HFF-Myc (cell line): ENCODE measurements around the gene BBS1.

Source experiments
- DNase-seq: peaks from one replicate; pipeline ENCODE4 v3.0.0-alpha.2; 2011; ENCODE audit warnings: low read depth; ENCODE audit errors: extremely low read depth
- H3K4me3 ChIP-seq: replicated peaks from 2 replicates; pipeline ENCODE4 v1.5.1; 2011; ENCODE audit warnings: low read depth, mild to moderate bottlenecking, control low read depth, low read length
- CTCF ChIP-seq: IDR thresholded peaks from 2 replicates; pipeline ENCODE4 v1.5.1; 2012; ENCODE audit warnings: mild to moderate bottlenecking, low read depth, low read length, control low read depth; ENCODE audit errors: missing control alignments

Gene BBS1

DNA sequence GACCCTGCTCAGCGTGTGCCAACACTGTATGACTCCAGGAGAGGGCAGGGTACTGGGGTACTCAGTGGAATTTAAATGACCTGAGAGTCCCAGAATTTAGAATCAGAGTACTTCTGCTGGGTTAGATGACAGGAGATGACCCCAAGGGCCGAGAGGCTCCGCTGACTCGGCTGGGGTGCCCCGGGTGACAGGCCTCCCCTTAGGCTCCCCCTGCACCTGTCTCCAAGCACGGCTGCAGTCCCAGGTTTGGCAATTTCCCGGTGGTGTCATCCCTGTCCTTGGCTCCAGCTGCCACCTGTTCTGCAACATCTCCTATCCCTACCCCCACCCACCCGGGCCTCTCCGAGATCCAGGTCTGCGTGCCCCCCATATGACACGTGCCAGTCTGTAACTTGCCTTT is 37.6 kb downstream of the BBS1 start:
- no peak for TF ChIP-seq CTCF
- DNase-seq: no peak
- H3K4me3 ChIP-seq: no peak overlapping the region

GRCh38 chr11:66548774-66549630 is 38.6 kb downstream of the BBS1 start:
- no peak for TF ChIP-seq CTCF
- DNase-seq: no peak

DNA sequence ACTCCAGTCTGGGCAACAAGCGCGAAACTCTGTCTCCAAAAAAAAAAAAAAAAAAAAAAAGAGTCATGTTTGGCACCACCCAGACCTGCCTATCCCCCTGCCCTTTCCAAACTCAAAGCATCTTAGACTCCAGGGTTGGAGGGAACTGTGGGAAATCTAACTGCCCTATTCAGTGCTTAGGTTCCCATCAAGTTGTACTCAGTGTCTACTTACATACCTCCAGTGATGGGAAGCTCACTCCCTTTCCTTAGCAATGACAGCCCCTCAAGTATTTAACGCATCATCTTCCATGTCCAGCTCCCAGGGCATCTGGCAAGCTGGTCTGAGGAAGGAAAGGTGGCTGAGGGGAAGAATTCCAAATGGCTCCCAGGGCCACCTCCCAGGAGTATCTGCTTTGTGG is 39.3 kb downstream of the BBS1 start:
- TF ChIP-seq CTCF: no peak
- DNase-seq: no peak
- H3K4me3 ChIP-seq: no peak overlapping the region

More at GRCh38 chr11:66548774-66549630, 38.6 kb downstream of the BBS1 start:
- no peak overlapping the region for H3K4me3 ChIP-seq

DNA sequence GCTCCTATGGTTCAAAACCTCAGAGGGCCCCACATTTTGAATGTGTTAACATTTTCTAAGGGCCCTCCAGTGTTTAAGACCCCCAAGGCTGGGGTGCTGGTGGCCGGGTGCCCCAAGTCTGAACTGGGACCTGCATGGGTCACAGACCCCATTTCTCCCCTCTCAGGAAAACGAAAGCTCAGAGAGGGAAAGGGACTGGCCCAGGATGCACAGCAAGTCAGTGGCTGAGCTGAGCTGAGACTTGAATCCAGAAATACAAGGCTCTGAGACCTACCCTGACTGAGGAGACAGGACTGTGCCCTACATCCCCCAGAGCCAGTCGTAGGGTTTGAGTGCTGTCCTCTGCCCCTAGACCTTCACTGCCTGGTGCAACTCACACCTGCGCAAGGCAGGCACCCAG is 40.5 kb downstream of the BBS1 start:
- no peak overlapping the region for H3K4me3 ChIP-seq
- TF ChIP-seq CTCF: no peak
- no peak for DNase-seq

DNA sequence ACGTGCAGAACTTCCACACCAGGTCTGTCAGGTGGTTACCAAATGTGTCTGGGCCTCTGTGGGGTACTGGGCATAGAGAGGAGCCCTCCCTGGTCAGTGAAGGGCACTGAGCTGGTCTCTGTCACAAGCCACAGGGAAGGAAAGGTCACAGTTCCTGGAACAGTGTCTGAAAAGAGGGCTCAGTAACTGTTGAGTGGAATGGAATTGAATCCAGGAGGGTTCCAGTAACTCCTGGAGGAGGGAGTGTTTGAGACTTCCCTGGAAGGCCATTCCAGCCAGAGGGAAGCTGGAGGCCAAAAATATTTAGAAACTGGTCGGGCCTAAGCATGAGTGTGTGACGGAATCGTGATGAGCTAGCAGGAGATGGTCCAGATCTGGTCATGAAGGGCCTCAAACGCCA is 44.2 kb downstream of the BBS1 start:
- DNase-seq: no peak
- TF ChIP-seq CTCF: no peak
- H3K4me3 ChIP-seq: no peak overlapping the region

GRCh38 chr11:66555416-66555815 is 45.0 kb downstream of the BBS1 start:
- no peak for DNase-seq
- TF ChIP-seq CTCF: no peak
- no peak overlapping the region for H3K4me3 ChIP-seq
